ENCODE data around the gene KCNAB2. TPM values are rescaled to one million over a fixed set of nuclear protein-coding genes. Genes with fewer than 3 reads are reported as not detected.

The KCNAB2 gene
- total RNA-seq, 1 experiment from 2014 or later: 11.0 TPM

GRCh38 chr1:6134206-6134605, 88.5 kb downstream of the KCNAB2 start:
- Mint-ChIP-seq H3K27me3 (ENCODE audit: insufficient read depth, unreplicated experiment) (no peaks in the 10 kb centered on the region), H3K4me3 (ENCODE audit: unreplicated experiment) (no peak overlapping the region), H3K4me1 (ENCODE audit: low read depth, unreplicated experiment) (no peaks in the 10 kb centered on the region), H3K27ac (ENCODE audit: unreplicated experiment) (no peak overlapping the region), H3K9me3 (ENCODE audit: unreplicated experiment) (peaks cover 16% of the 10 kb centered on the region), H3K36me3 (ENCODE audit: insufficient read depth, unreplicated experiment) (no peaks in the 10 kb centered on the region)
- no peaks in the 10 kb centered on the region for H3K4me1 ChIP-seq
- no peaks in the 10 kb centered on the region for H3K36me3 ChIP-seq (ENCODE audit: control insufficient read depth, insufficient read depth, low read length)
- intact Hi-C loops (cut with micrococcal nuclease; ENCODE audit: unreplicated experiment): no loop called here
- BruUV-seq (replicated peaks): no TSS peak
- ChIA-PET POLR2A (no interaction called here), CTCF (no interaction called here)
- TF ChIP-seq, protein P1, sequence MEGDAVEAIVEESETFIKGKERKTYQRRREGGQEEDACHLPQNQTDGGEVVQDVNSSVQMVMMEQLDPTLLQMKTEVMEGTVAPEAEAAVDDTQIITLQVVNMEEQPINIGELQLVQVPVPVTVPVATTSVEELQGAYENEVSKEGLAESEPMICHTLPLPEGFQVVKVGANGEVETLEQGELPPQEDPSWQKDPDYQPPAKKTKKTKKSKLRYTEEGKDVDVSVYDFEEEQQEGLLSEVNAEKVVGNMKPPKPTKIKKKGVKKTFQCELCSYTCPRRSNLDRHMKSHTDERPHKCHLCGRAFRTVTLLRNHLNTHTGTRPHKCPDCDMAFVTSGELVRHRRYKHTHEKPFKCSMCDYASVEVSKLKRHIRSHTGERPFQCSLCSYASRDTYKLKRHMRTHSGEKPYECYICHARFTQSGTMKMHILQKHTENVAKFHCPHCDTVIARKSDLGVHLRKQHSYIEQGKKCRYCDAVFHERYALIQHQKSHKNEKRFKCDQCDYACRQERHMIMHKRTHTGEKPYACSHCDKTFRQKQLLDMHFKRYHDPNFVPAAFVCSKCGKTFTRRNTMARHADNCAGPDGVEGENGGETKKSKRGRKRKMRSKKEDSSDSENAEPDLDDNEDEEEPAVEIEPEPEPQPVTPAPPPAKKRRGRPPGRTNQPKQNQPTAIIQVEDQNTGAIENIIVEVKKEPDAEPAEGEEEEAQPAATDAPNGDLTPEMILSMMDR (IDR thresholded peaks at IDR 0.05; ENCODE audit: insufficient read depth in 1 of 2, low read depth in 1 of 2, low read length in 1 of 2, severe bottlenecking in 1 of 2, unreplicated experiment in 1 of 2): no peak
- no peak for DNase-seq
- no peak overlapping the region for H3K4me3 ChIP-seq (ENCODE audit: low read depth, low read length)
- no peaks in the 10 kb centered on the region for H3K9me3 ChIP-seq
- no peaks in the 10 kb centered on the region for H3K27me3 ChIP-seq (replicated peaks; ENCODE audit: control insufficient read depth, insufficient read depth, low read length)

DNA sequence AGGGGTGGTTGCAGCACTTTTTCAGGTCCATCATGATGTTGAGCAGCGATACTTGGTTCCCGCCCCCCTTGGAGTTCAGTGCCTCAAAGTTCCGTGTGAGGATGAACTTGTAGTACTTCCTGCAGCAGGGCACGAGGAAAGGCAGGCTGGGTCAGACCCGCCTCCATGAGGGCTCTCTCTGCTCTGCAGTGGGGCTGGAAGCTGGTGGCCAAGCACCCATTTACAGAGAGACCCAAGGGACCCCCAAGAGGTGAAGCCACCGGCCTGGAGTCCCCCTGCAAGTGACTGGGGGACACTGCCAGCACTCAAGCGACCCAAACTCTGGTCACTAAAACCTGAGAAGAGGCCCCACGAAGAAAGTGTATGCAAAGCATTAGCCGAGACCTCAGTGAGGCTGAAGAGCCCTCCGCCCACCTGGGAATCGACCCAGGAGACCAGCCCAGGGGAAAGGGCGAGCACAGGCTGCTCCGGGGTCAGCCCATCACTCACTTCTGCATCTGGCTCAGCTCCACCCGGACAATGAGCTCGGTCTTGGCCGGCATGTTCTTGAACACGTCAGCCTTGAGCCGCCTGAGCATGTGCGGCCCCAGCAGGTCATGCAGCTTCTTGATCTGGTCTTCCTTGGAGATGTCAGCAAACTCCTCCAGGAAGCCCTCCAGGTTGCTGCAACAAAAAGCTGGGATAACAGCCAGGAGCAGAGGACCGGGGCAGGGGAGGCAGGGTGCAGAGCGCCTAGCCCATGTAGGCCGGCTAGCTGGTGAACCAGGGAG, 89.2 kb downstream of the KCNAB2 start:
- no TSS peak for BruUV-seq (replicated peaks)
- Mint-ChIP-seq H3K36me3 (ENCODE audit: insufficient read depth, unreplicated experiment) (no peaks in the 10 kb centered on the region), H3K27me3 (ENCODE audit: insufficient read depth, unreplicated experiment) (no peaks in the 10 kb centered on the region), H3K27ac (ENCODE audit: unreplicated experiment) (no peak overlapping the region), H3K9me3 (ENCODE audit: unreplicated experiment) (peaks cover 16% of the 10 kb centered on the region), H3K4me3 (ENCODE audit: unreplicated experiment) (no peak overlapping the region), H3K4me1 (ENCODE audit: low read depth, unreplicated experiment) (no peaks in the 10 kb centered on the region)
- TF ChIP-seq, protein P1 (IDR thresholded peaks at IDR 0.05; ENCODE audit: insufficient read depth in 1 of 2, low read depth in 1 of 2, low read length in 1 of 2, severe bottlenecking in 1 of 2, unreplicated experiment in 1 of 2): no peak
- DNase-seq: no peak
- H3K36me3 ChIP-seq (ENCODE audit: control insufficient read depth, insufficient read depth, low read length): no peaks in the 10 kb centered on the region
- intact Hi-C loops (cut with micrococcal nuclease; ENCODE audit: unreplicated experiment): no loop called here
- ChIA-PET POLR2A (no interaction called here), CTCF (interaction anchor here (1.3 kb wide), 1 partner anchor 22 kb away, joined by 3 read pairs; no protein-coding TSS in a partner anchor)
- no peaks in the 10 kb centered on the region for H3K9me3 ChIP-seq
- no peaks in the 10 kb centered on the region for H3K4me1 ChIP-seq
- no peak overlapping the region for H3K4me3 ChIP-seq (ENCODE audit: low read depth, low read length)
- no peaks in the 10 kb centered on the region for H3K27me3 ChIP-seq (replicated peaks; ENCODE audit: control insufficient read depth, insufficient read depth, low read length)

DNA sequence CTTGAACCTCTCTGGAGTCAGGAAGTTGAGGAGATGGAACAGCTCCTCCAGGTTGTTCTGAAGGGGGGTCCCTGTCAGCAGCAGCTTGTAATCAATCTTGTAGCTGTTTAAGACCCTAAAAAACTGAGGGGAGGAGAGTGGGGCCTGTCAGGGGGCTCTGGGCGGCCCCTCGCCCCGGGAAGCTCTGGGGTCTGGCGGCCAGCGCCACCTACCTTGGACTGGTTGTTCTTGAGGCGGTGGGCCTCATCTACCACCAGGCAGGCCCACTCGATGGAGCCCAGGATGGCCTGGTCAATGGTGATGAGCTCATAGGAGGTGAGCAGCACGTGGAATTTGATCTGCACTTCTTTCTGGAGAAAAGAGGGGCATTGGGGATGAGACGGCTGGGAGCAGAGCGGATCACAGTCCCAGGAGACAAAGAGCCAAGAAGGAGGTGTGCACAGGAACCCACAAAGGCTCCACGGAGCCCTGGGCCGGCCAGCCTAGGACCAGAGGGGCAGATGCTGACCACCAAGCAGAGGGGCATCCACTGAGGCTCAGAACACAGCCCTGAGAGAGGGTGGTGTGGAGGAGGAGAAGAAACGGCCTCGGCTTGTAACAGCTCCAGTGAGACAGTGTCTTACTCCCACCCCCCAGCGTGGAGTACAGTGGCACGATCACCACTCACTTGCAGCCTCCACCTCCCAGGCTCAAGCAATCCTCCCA, 91.0 kb downstream of the KCNAB2 start:
- Histone ChIP-seq H3K4me3 (ENCODE audit: low read depth, low read length) (no peak overlapping the region), H3K36me3 (ENCODE audit: control insufficient read depth, insufficient read depth, low read length) (no peaks in the 10 kb centered on the region), H3K27me3 (replicated peaks; ENCODE audit: control insufficient read depth, insufficient read depth, low read length) (no peaks in the 10 kb centered on the region), H3K9me3 (no peaks in the 10 kb centered on the region), H3K4me1 (no peaks in the 10 kb centered on the region)
- no TSS peak for BruUV-seq (replicated peaks)
- Mint-ChIP-seq H3K27me3 (ENCODE audit: insufficient read depth, unreplicated experiment) (no peaks in the 10 kb centered on the region), H3K9me3 (ENCODE audit: unreplicated experiment) (peaks cover 16% of the 10 kb centered on the region), H3K36me3 (ENCODE audit: insufficient read depth, unreplicated experiment) (no peaks in the 10 kb centered on the region), H3K4me3 (ENCODE audit: unreplicated experiment) (no peak overlapping the region), H3K27ac (ENCODE audit: unreplicated experiment) (no peak overlapping the region), H3K4me1 (ENCODE audit: low read depth, unreplicated experiment) (no peaks in the 10 kb centered on the region)
- DNase-seq: no peak
- TF ChIP-seq, protein P1 (IDR thresholded peaks at IDR 0.05; ENCODE audit: insufficient read depth in 1 of 2, low read depth in 1 of 2, low read length in 1 of 2, severe bottlenecking in 1 of 2, unreplicated experiment in 1 of 2): no peak
- CTCF ChIA-PET: interaction anchor here (0.6 kb wide), 1 partner anchor 28 kb away, joined by 3 read pairs; no protein-coding TSS in a partner anchor
- intact Hi-C loops (cut with micrococcal nuclease; ENCODE audit: unreplicated experiment): no loop called here
- POLR2A ChIA-PET: no interaction called here
